Mesothelial cell of epicardium (in vitro differentiated cells): Measurements from ENCODE around the gene SYT6. TPM values are rescaled to one million over a fixed set of nuclear protein-coding genes. Genes with fewer than 3 reads are reported as not detected.

ENCODE experiments used
- DNase-seq, 2 experiments: peaks; one replicate each; pipeline ENCODE4 v3.0.0; 2021; ENCODE audit warnings: low spot score in 2 of 2; ENCODE audit not compliant: unreplicated experiment in 2 of 2
- H3K27ac Mint-ChIP-seq: 2 replicates; pipeline ENCODE4 v1.8.0; 2021; ENCODE audit warnings: mixed read lengths
- H3K27me3 Mint-ChIP-seq: 2 replicates; pipeline ENCODE4 v1.8.0; 2021; ENCODE audit warnings: low read depth, mixed read lengths
- H3K36me3 Mint-ChIP-seq: 2 replicates; pipeline ENCODE4 v1.8.0; 2021; ENCODE audit warnings: mixed read lengths
- H3K4me1 Mint-ChIP-seq: 2 replicates; pipeline ENCODE4 v1.8.0; 2021; ENCODE audit warnings: mixed read lengths
- H3K4me3 Mint-ChIP-seq: 2 replicates; pipeline ENCODE4 v1.8.0; 2021; ENCODE audit warnings: mild to moderate bottlenecking, moderate library complexity, mixed read lengths
- H3K9me3 Mint-ChIP-seq: 2 replicates; pipeline ENCODE4 v1.8.0; 2021; ENCODE audit warnings: mixed read lengths
- CTCF ChIP-seq: fragments of 200-600 bp; sonication (generic); IDR thresholded peaks from one replicate; pipeline ENCODE4 v1.5.0; 2021; ENCODE audit warnings: antibody characterized with exemption; ENCODE audit not compliant: unreplicated experiment
- total RNA-seq: library from RNA; stranded (reverse); gene quantifications from 3 replicates; pipeline ENCODE4 v1.2.1, GENCODE V29; 2021

SYT6 gene
- total RNA-seq, 1 donor from 2014 or later = 0.09 TPM

DNA sequence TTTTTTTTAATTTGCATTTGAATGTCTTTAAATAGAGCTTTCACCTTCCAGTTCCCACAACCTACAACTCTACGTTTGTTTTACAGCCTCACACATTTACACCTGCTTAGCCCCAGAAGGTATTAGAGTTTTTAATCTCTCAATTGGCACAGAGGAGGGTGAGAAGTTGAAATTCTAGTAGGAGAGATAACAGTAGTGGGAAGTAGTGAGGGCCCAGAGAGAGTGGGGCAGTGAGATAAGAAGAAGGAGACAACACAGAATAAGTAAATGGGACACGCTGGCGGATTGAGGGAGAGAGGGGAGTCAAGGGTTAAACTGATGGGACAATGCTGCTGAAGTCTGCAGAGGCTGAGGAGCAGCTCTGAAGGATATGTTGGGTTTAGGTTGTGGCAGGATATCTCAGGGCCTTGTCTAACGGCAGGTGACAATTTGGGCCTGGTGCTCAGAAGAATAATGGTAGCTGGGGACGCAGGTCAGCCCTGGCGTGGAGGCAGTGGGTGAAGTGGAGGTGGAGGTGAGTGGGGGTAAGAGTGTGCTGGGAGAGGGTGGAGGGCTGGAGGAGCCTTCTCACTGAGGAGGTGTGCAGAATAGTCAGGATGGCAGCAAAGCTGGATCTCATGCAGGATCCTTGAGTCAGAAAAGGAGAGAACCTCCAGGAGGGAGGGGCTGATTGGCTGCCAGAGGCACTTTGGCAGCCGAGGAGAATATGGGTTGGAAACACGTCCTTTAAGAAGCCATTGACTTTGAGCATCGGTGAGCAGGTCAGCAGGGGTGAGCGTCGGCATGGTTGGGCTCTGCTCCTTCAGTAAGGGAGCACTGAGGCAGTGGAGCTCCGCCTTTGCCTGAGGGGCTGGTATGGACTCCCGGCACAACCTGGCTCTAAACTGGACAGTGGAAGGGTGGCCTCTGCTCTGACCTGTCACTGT lies 72.9 kb downstream of the SYT6 start:
- no peak for DNase-seq
- TF ChIP-seq CTCF = no peak
- H3K36me3 Mint-ChIP-seq = no peaks in the 10 kb centered on the region
- no peak overlapping the region for H3K27ac Mint-ChIP-seq
- no peaks in the 10 kb centered on the region for H3K4me1 Mint-ChIP-seq
- peaks cover 6% of the 10 kb centered on the region for H3K27me3 Mint-ChIP-seq
- peaks cover 4% of the 10 kb centered on the region for H3K9me3 Mint-ChIP-seq
- no peak overlapping the region for H3K4me3 Mint-ChIP-seq

GRCh38 chr1:114079596-114080190 lies 74.0 kb downstream of the SYT6 start:
- H3K27me3 Mint-ChIP-seq = peaks cover 6% of the 10 kb centered on the region
- H3K9me3 Mint-ChIP-seq = peaks cover 4% of the 10 kb centered on the region
- H3K27ac Mint-ChIP-seq = no peak overlapping the region
- no peaks in the 10 kb centered on the region for H3K36me3 Mint-ChIP-seq
- DNase-seq = no peak
- TF ChIP-seq CTCF = no peak
- no peak overlapping the region for H3K4me3 Mint-ChIP-seq
- H3K4me1 Mint-ChIP-seq = no peaks in the 10 kb centered on the region

- Mint-ChIP-seq H3K4me1 (no peaks in the 10 kb centered on the region), H3K27me3 (peaks cover 6% of the 10 kb centered on the region), H3K36me3 (no peaks in the 10 kb centered on the region), H3K4me3 (no peak overlapping the region), H3K27ac (no peak overlapping the region), H3K9me3 (peaks cover 8% of the 10 kb centered on the region)
- DNase-seq = no peak
- TF ChIP-seq CTCF = no peak
These were observed 75.6 kb downstream of the SYT6 start for GRCh38 chr1:114078116-114078515.

DNA sequence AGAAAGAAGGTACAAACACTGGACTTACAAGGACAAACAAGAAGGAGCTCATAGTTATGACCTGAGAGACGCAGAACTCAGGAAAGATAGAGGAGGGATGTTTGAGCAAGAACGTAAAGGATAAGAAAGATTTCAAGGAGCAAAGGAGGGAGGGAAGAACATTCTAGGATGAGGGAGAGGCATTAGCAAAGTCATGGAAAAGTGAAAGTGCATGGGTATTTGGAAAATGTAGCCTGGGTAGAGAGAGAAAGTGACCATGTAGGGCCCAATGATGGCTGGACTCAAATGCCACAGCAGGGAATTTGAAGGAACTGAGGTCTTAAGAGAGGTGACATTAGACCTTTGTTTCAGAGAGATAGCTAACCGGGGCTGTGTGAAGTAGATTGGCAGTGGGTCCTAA lies 76.5 kb downstream of the SYT6 start:
- no peak for TF ChIP-seq CTCF
- Mint-ChIP-seq H3K9me3 (peaks cover 9% of the 10 kb centered on the region), H3K36me3 (no peaks in the 10 kb centered on the region), H3K27me3 (peaks cover 6% of the 10 kb centered on the region), H3K4me1 (no peaks in the 10 kb centered on the region), H3K27ac (no peak overlapping the region), H3K4me3 (no peak overlapping the region)
- DNase-seq = no peak

GRCh38 chr1:114076308-114076707 lies 77.4 kb downstream of the SYT6 start:
- Mint-ChIP-seq H3K9me3 (peaks cover 15% of the 10 kb centered on the region), H3K36me3 (no peaks in the 10 kb centered on the region), H3K4me1 (no peaks in the 10 kb centered on the region), H3K27ac (no peak overlapping the region), H3K4me3 (no peak overlapping the region), H3K27me3 (peaks cover 6% of the 10 kb centered on the region)
- no peak for DNase-seq
- TF ChIP-seq CTCF = no peak
